PFSK-1 (cell line): ENCODE measurements around the gene PPP1R15A.

ENCODE experiments used
- FOXP2 ChIP-seq: optimal IDR thresholded peaks from 2 replicates; pipeline ENCODE3; 2011; ENCODE audit warnings: borderline replicate concordance, control low read depth, inconsistent platforms; ENCODE audit not compliant: insufficient read depth; ENCODE audit errors: extremely low read length, extremely low read depth
- POLR2AphosphoS5 ChIP-seq: IDR thresholded peaks from 2 replicates; pipeline ENCODE4 v1.6.1; 2012; ENCODE audit warnings: low read depth, mild to moderate bottlenecking, control low read depth, low read length, moderate library complexity
- SIN3A ChIP-seq: IDR thresholded peaks from 2 replicates; pipeline ENCODE4 v1.6.1; 2012; ENCODE audit warnings: mild to moderate bottlenecking, low read length, moderate library complexity, borderline replicate concordance; ENCODE audit not compliant: insufficient read depth
- TAF1 ChIP-seq: IDR thresholded peaks from 2 replicates; pipeline ENCODE4 v1.6.1; 2012; ENCODE audit warnings: low read length, control low read depth, borderline replicate concordance; ENCODE audit not compliant: insufficient read depth
- TF ChIP-seq, protein P1 (sequence below), 2 experiments: IDR thresholded peaks; 2 replicates each; pipeline versions ENCODE4 v1.6.1 to v1.8.0; 2011 to 2012; ENCODE audit warnings: low read depth in 2 of 2, low read length in 2 of 2, control low read depth in 1 of 2, inconsistent platforms in 1 of 2, mild to moderate bottlenecking in 1 of 2, moderate library complexity in 1 of 2; ENCODE audit not compliant: insufficient read depth in 1 of 2

Gene PPP1R15A

DNA sequence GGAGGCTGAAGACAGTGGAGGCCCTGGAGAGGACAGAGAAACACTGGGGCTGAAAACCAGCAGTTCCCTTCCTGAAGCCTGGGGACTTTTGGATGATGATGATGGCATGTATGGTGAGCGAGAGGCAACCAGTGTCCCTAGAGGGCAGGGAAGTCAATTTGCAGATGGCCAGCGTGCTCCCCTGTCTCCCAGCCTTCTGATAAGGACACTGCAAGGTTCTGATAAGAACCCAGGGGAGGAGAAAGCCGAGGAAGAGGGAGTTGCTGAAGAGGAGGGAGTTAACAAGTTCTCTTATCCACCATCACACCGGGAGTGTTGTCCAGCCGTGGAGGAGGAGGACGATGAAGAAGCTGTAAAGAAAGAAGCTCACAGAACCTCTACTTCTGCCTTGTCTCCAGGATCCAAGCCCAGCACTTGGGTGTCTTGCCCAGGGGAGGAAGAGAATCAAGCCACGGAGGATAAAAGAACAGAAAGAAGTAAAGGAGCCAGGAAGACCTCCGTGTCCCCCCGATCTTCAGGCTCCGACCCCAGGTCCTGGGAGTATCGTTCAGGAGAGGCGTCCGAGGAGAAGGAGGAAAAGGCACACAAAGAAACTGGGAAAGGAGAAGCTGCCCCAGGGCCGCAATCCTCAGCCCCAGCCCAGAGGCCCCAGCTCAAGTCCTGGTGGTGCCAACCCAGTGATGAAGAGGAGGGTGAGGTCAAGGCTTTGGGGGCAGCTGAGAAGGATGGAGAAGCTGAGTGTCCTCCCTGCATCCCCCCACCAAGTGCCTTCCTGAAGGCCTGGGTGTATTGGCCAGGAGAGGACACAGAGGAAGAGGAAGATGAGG, 1.5 kb downstream of the PPP1R15A start:
- TF ChIP-seq, protein P1, sequence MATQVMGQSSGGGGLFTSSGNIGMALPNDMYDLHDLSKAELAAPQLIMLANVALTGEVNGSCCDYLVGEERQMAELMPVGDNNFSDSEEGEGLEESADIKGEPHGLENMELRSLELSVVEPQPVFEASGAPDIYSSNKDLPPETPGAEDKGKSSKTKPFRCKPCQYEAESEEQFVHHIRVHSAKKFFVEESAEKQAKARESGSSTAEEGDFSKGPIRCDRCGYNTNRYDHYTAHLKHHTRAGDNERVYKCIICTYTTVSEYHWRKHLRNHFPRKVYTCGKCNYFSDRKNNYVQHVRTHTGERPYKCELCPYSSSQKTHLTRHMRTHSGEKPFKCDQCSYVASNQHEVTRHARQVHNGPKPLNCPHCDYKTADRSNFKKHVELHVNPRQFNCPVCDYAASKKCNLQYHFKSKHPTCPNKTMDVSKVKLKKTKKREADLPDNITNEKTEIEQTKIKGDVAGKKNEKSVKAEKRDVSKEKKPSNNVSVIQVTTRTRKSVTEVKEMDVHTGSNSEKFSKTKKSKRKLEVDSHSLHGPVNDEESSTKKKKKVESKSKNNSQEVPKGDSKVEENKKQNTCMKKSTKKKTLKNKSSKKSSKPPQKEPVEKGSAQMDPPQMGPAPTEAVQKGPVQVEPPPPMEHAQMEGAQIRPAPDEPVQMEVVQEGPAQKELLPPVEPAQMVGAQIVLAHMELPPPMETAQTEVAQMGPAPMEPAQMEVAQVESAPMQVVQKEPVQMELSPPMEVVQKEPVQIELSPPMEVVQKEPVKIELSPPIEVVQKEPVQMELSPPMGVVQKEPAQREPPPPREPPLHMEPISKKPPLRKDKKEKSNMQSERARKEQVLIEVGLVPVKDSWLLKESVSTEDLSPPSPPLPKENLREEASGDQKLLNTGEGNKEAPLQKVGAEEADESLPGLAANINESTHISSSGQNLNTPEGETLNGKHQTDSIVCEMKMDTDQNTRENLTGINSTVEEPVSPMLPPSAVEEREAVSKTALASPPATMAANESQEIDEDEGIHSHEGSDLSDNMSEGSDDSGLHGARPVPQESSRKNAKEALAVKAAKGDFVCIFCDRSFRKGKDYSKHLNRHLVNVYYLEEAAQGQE (IDR thresholded peaks at IDR 0.05; ENCODE audit: insufficient read depth in 1 of 2, low read depth in 2 of 2, low read length in 2 of 2), result no peak
- TF ChIP-seq POLR2AphosphoS5, result no peak
- TF ChIP-seq SIN3A, result no peak
- TF ChIP-seq FOXP2, result no peak
- TF ChIP-seq TAF1, result no peak

DNA sequence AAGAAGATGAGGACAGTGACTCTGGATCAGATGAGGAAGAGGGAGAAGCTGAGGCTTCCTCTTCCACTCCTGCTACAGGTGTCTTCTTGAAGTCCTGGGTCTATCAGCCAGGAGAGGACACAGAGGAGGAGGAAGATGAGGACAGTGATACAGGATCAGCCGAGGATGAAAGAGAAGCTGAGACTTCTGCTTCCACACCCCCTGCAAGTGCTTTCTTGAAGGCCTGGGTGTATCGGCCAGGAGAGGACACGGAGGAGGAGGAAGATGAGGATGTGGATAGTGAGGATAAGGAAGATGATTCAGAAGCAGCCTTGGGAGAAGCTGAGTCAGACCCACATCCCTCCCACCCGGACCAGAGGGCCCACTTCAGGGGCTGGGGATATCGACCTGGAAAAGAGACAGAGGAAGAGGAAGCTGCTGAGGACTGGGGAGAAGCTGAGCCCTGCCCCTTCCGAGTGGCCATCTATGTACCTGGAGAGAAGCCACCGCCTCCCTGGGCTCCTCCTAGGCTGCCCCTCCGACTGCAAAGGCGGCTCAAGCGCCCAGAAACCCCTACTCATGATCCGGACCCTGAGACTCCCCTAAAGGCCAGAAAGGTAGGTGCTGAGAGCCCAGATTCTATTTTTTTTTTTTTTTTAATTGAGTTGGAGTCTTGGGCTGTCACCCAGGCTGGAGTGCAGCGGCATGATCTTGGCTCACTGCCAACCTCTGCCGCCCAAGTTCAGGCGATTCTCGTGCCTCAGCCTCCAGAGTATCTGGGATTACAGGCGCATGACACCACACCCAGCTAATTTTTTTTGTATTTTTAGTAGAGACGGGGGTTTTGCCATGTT, 2.3 kb downstream of the PPP1R15A start:
- no peak for TF ChIP-seq SIN3A
- TF ChIP-seq FOXP2, result no peak
- TF ChIP-seq, protein P1 (IDR thresholded peaks at IDR 0.05; ENCODE audit: insufficient read depth in 1 of 2, low read depth in 2 of 2, low read length in 2 of 2), result no peak
- no peak for TF ChIP-seq POLR2AphosphoS5
- TF ChIP-seq TAF1, result no peak; the same call in 1 of the 2 replicates

GRCh38 chr19:48877855-48878195, 5.6 kb downstream of the PPP1R15A start:
- TF ChIP-seq TAF1, result no peak
- TF ChIP-seq FOXP2, result no peak
- no peak for TF ChIP-seq POLR2AphosphoS5
- TF ChIP-seq SIN3A, result no peak
- TF ChIP-seq, protein P1 (IDR thresholded peaks at IDR 0.05; ENCODE audit: insufficient read depth in 1 of 2, low read depth in 2 of 2, low read length in 2 of 2), result no peak

GRCh38 chr19:48878196-48879024, 6.2 kb downstream of the PPP1R15A start:
- TF ChIP-seq, protein P1 (IDR thresholded peaks at IDR 0.05; ENCODE audit: insufficient read depth in 1 of 2, low read depth in 2 of 2, low read length in 2 of 2), result no peak
- 0 out of 2 replicates have a peak, but pooled peaks have one; percentile 2 for TF ChIP-seq POLR2AphosphoS5
